HTR-8/SVneo (cell line): ENCODE measurements around the gene PLEKHM2.
A peak's percentile ranks its signal among the peaks of the same experiment; 100 is the strongest.
"Not testable (repeated sequence)": the region's sequence is repeated elsewhere in the genome, so short reads cannot be mapped to it uniquely, and the experiment has no call there.

Experiments
- DNase-seq: peaks from one replicate; pipeline ENCODE4 v3.0.0; 2011; ENCODE audit warnings: low spot score, mixed read lengths; ENCODE audit not compliant: insufficient read length
- FAIRE-seq: peaks from 2 replicates; lab custom pipeline; 2011; peaks lifted over from hg19 to GRCh38; lab: Jason Lieb, UNC

The PLEKHM2 gene

GRCh38 chr1:15699321-15699720, 15.2 kb downstream of the PLEKHM2 start:
- DNase-seq, FAIRE-seq: not testable (repeated sequence)

- FAIRE-seq (no peak), DNase-seq (no peak)
Observed at GRCh38 chr1:15700508-15700907, 16.4 kb downstream of the PLEKHM2 start.

GRCh38 chr1:15701784-15702183, 17.7 kb downstream of the PLEKHM2 start:
- no peak for FAIRE-seq
- DNase-seq: no peak

GRCh38 chr1:15702722-15703550, 18.8 kb downstream of the PLEKHM2 start:
- FAIRE-seq (no peak), DNase-seq (no peak)

- FAIRE-seq (no peak), DNase-seq (peak; percentile 71)
Observed at GRCh38 chr1:15703562-15703961, 19.4 kb downstream of the PLEKHM2 start.

- FAIRE-seq (no peak), DNase-seq (no peak)
Observed at GRCh38 chr1:15704526-15705183, 20.5 kb downstream of the PLEKHM2 start.

GRCh38 chr1:15705184-15705566, 21.1 kb downstream of the PLEKHM2 start:
- no peak for FAIRE-seq
- no peak for DNase-seq

GRCh38 chr1:15706751-15707150, 22.6 kb downstream of the PLEKHM2 start:
- DNase-seq (no peak), FAIRE-seq (no peak)

GRCh38 chr1:15707239-15707925, 23.3 kb downstream of the PLEKHM2 start:
- no peak for DNase-seq
- FAIRE-seq: no peak

GRCh38 chr1:15708486-15709137, 24.5 kb downstream of the PLEKHM2 start:
- DNase-seq (no peak), FAIRE-seq (no peak)

- FAIRE-seq: no peak
- DNase-seq: no peak
Observed at GRCh38 chr1:15709226-15709625, 25.1 kb downstream of the PLEKHM2 start.

- FAIRE-seq (no peak), DNase-seq (no peak)
Observed at GRCh38 chr1:15712168-15712567, 28.0 kb downstream of the PLEKHM2 start.

- FAIRE-seq: no peak
- no peak for DNase-seq
Observed at GRCh38 chr1:15714406-15715136, 30.5 kb downstream of the PLEKHM2 start.

- DNase-seq: no peak
- FAIRE-seq: no peak
Observed at GRCh38 chr1:15717418-15718125, 33.5 kb downstream of the PLEKHM2 start.

- FAIRE-seq (no peak), DNase-seq (no peak)
Observed at GRCh38 chr1:15718199-15718601, 34.1 kb downstream of the PLEKHM2 start.

- DNase-seq (no peak), FAIRE-seq (no peak)
Observed at GRCh38 chr1:15719381-15720120, 35.4 kb downstream of the PLEKHM2 start.

- DNase-seq: no peak
- no peak for FAIRE-seq
Observed at GRCh38 chr1:15720861-15721260, 36.7 kb downstream of the PLEKHM2 start.

- no peak for DNase-seq
- FAIRE-seq: no peak
Observed at GRCh38 chr1:15722411-15722810, 38.3 kb downstream of the PLEKHM2 start.
